Stimulated activated CD4-positive, alpha-beta T cell treated with anti-CD3 and anti-CD28 coated beads, TNF-alpha, amount 100 ng/mL, for 1 hour (primary cell): ENCODE data around the gene OBI1.

ENCODE experiments used
- DNase-seq, 3 donors: peaks; one replicate each; pipeline ENCODE4 v3.0.0-alpha.2; 2020; ENCODE audit warnings: low read depth in 3 of 3, low spot score in 1 of 3

Gene OBI1

GRCh38 chr13:78592584-78592983 lies 66.4 kb downstream of the OBI1 start:
- no peak for DNase-seq

GRCh38 chr13:78589206-78589605 lies 69.7 kb downstream of the OBI1 start:
- no peak for DNase-seq

GRCh38 chr13:78587395-78587794 lies 71.6 kb downstream of the OBI1 start:
- DNase-seq: no peak

GRCh38 chr13:78586706-78587105 lies 72.2 kb downstream of the OBI1 start:
- no peak for DNase-seq

GRCh38 chr13:78576261-78576660 lies 82.7 kb downstream of the OBI1 start:
- no peak for DNase-seq

GRCh38 chr13:78572459-78572858 lies 86.5 kb downstream of the OBI1 start:
- no peak for DNase-seq

- DNase-seq: no peak
These were observed 89.9 kb downstream of the OBI1 start for GRCh38 chr13:78569029-78569428.

- DNase-seq: no peak
These were observed 92.3 kb downstream of the OBI1 start for GRCh38 chr13:78566631-78567030.
